GM18505 (cell line): ENCODE measurements around the gene KCNMA1.

Source experiments
- ATAC-seq: cut with Tn5 transposase; IDR thresholded peaks from one replicate; pipeline ENCODE4 v1.9.1; 2021; ENCODE audit not compliant: unreplicated experiment
- POLR2A ChIP-seq: IDR thresholded peaks from 4 replicates; pipeline ENCODE4 v1.6.1; 2011; ENCODE audit warnings: borderline replicate concordance; ENCODE audit not compliant: insufficient read depth, insufficient read length; ENCODE audit errors: extremely low read depth

The KCNMA1 gene

GRCh38 chr10:77068272-77068671 is 569.3 kb downstream of the KCNMA1 start:
- ATAC-seq: no peak
- no peak for TF ChIP-seq POLR2A

- TF ChIP-seq POLR2A: no peak
- ATAC-seq: no peak
Observed at GRCh38 chr10:77062381-77062780, 575.2 kb downstream of the KCNMA1 start.

GRCh38 chr10:77060913-77061312 is 576.7 kb downstream of the KCNMA1 start:
- no peak for TF ChIP-seq POLR2A
- ATAC-seq: no peak

DNA sequence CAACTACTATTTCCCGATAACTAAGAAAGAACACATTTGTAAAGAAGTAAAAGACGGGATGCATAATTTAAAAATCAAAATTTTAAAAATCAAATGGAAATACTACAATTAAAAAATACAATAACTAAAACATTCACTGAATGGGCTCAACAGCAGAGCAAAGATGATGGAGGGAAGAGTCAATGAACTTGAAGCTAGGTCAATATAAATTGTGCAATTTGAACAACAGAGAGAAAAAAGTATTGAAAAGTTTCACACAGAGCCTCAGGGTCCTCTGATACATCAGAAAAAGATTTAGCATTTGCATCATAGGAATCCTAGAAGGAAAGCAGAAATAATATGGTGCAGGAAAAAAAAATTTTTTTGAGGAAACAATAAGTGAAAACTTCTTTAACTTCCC is 581.0 kb downstream of the KCNMA1 start:
- no peak for TF ChIP-seq POLR2A
- ATAC-seq: no peak

DNA sequence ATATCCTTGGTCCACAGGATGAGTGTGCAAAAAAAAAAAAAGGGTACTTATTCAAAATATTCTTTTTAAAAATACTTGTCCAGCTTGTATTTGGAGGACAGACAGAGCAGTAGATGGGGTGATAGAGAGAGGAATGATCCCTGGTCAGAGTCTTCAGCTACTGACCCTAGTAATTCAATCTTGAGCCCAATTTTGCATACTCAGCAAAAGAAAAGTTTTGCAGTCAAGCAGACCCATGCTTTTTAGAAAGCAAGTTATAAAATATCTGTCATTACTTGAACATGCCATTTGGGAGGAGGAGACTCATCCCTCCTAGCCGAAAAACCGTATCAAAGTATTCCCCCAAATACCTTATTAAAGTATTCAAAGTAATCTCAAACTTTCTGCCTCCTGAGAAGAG is 585.0 kb downstream of the KCNMA1 start:
- no peak for TF ChIP-seq POLR2A
- ATAC-seq: no peak

- no peak for TF ChIP-seq POLR2A
- no peak for ATAC-seq
Observed at GRCh38 chr10:77051837-77052236, 585.8 kb downstream of the KCNMA1 start.

GRCh38 chr10:77049896-77050295 is 587.7 kb downstream of the KCNMA1 start:
- ATAC-seq: no peak
- TF ChIP-seq POLR2A: no peak

GRCh38 chr10:77049146-77049545 is 588.5 kb downstream of the KCNMA1 start:
- no peak for TF ChIP-seq POLR2A

GRCh38 chr10:77045085-77045484 is 592.5 kb downstream of the KCNMA1 start:
- no peak for ATAC-seq
- no peak for TF ChIP-seq POLR2A

More at GRCh38 chr10:77049146-77049545, 588.5 kb downstream of the KCNMA1 start:
- no peak for ATAC-seq

DNA sequence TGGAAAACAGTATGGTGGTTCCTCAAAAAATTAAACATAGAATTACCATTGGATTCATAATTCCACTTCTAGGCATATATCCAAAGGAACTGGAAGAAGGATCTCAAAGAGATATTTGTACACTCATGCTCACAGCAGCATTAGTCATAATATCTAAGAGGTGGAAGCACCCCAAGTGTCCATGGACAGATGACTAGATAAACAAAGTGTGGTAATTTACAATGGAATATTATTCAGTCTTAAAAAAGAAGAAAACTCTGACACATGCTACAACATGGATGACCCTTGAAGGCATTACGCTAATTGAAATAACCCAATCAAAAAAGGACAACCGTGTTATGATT is 594.2 kb downstream of the KCNMA1 start:
- no peak for TF ChIP-seq POLR2A
- ATAC-seq: no peak

- no peak for ATAC-seq
- TF ChIP-seq POLR2A: no peak
Observed at GRCh38 chr10:77042706-77043419, 594.7 kb downstream of the KCNMA1 start.

GRCh38 chr10:77041636-77042258 is 595.9 kb downstream of the KCNMA1 start:
- TF ChIP-seq POLR2A: no peak
- ATAC-seq: no peak

GRCh38 chr10:77038407-77038806 is 599.2 kb downstream of the KCNMA1 start:
- TF ChIP-seq POLR2A: no peak
- no peak for ATAC-seq

GRCh38 chr10:77037735-77038403 is 599.7 kb downstream of the KCNMA1 start:
- no peak for ATAC-seq
- no peak for TF ChIP-seq POLR2A

GRCh38 chr10:77036993-77037734 is 600.4 kb downstream of the KCNMA1 start:
- no peak for ATAC-seq
- TF ChIP-seq POLR2A: no peak
